ENCODE data around the gene DNAH1.

DNA sequence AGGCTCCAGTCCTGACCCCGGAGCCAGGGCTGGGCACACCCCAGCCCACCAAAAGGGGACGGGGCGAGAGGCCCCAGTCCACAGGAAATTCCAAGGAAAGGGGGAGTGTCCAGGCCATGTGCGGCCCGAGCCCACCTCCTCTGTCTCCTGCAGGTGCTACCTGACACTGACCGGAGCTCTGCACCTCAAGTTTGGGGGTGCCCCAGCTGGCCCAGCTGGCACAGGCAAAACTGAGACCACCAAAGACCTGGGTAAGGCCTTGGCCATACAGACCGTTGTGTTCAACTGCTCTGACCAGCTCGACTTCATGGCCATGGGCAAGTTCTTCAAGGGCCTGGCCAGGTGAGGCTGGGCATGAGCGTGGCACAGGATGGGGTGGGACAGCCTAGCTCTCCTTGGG is 44.9 kb downstream of the DNAH1 start:
- TF ChIP-seq, protein P1, sequence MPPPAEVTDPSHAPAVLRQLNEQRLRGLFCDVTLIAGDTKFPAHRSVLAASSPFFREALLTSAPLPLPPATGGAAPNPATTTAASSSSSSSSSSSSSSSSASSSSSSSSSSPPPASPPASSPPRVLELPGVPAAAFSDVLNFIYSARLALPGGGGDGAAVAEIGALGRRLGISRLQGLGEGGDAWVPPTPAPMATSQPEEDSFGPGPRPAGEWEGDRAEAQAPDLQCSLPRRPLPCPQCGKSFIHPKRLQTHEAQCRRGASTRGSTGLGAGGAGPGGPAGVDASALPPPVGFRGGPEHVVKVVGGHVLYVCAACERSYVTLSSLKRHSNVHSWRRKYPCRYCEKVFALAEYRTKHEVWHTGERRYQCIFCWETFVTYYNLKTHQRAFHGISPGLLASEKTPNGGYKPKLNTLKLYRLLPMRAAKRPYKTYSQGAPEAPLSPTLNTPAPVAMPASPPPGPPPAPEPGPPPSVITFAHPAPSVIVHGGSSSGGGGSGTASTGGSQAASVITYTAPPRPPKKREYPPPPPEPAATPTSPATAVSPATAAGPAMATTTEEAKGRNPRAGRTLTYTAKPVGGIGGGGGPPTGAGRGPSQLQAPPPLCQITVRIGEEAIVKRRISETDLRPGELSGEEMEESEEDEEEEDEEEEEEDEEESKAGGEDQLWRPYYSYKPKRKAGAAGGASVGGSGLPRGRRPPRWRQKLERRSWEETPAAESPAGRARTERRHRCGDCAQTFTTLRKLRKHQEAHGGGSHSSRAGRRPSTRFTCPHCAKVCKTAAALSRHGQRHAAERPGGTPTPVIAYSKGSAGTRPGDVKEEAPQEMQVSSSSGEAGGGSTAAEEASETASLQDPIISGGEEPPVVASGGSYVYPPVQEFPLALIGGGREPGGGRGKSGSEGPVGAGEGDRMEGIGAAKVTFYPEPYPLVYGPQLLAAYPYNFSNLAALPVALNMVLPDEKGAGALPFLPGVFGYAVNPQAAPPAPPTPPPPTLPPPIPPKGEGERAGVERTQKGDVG (CRISPR knock-in tag; IDR thresholded peaks at IDR 0.05; ENCODE audit: borderline replicate concordance), result no peak
- TF ChIP-seq, protein P2, sequence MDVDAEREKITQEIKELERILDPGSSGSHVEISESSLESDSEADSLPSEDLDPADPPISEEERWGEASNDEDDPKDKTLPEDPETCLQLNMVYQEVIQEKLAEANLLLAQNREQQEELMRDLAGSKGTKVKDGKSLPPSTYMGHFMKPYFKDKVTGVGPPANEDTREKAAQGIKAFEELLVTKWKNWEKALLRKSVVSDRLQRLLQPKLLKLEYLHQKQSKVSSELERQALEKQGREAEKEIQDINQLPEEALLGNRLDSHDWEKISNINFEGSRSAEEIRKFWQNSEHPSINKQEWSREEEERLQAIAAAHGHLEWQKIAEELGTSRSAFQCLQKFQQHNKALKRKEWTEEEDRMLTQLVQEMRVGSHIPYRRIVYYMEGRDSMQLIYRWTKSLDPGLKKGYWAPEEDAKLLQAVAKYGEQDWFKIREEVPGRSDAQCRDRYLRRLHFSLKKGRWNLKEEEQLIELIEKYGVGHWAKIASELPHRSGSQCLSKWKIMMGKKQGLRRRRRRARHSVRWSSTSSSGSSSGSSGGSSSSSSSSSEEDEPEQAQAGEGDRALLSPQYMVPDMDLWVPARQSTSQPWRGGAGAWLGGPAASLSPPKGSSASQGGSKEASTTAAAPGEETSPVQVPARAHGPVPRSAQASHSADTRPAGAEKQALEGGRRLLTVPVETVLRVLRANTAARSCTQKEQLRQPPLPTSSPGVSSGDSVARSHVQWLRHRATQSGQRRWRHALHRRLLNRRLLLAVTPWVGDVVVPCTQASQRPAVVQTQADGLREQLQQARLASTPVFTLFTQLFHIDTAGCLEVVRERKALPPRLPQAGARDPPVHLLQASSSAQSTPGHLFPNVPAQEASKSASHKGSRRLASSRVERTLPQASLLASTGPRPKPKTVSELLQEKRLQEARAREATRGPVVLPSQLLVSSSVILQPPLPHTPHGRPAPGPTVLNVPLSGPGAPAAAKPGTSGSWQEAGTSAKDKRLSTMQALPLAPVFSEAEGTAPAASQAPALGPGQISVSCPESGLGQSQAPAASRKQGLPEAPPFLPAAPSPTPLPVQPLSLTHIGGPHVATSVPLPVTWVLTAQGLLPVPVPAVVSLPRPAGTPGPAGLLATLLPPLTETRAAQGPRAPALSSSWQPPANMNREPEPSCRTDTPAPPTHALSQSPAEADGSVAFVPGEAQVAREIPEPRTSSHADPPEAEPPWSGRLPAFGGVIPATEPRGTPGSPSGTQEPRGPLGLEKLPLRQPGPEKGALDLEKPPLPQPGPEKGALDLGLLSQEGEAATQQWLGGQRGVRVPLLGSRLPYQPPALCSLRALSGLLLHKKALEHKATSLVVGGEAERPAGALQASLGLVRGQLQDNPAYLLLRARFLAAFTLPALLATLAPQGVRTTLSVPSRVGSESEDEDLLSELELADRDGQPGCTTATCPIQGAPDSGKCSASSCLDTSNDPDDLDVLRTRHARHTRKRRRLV (CRISPR knock-in tag; IDR thresholded peaks at IDR 0.05), result no peak
- TF ChIP-seq, protein P3, sequence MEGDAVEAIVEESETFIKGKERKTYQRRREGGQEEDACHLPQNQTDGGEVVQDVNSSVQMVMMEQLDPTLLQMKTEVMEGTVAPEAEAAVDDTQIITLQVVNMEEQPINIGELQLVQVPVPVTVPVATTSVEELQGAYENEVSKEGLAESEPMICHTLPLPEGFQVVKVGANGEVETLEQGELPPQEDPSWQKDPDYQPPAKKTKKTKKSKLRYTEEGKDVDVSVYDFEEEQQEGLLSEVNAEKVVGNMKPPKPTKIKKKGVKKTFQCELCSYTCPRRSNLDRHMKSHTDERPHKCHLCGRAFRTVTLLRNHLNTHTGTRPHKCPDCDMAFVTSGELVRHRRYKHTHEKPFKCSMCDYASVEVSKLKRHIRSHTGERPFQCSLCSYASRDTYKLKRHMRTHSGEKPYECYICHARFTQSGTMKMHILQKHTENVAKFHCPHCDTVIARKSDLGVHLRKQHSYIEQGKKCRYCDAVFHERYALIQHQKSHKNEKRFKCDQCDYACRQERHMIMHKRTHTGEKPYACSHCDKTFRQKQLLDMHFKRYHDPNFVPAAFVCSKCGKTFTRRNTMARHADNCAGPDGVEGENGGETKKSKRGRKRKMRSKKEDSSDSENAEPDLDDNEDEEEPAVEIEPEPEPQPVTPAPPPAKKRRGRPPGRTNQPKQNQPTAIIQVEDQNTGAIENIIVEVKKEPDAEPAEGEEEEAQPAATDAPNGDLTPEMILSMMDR (CRISPR knock-in tag; IDR thresholded peaks at IDR 0.05), result no peak
